Astrocyte (in vitro differentiated cells and primary cell): ENCODE measurements around the gene GYS1. TPM values are rescaled to one million over a fixed set of nuclear protein-coding genes. Genes with fewer than 3 reads are reported as not detected.
"Not testable (repeated sequence)": the region's sequence is repeated elsewhere in the genome, so short reads cannot be mapped to it uniquely, and the experiment has no call there.

Source experiments
- DNase-seq: peaks from one replicate; pipeline ENCODE4 v3.0.0-alpha.2; 2010; ENCODE audit warnings: low read depth
- FAIRE-seq: peaks from 2 replicates; lab custom pipeline; 2011; peaks lifted over from hg19 to GRCh38; lab: Jason Lieb, UNC
- H2AFZ ChIP-seq: 2 replicates; pipeline ENCODE4 v1.6.0; 2012; ENCODE audit warnings: low read depth, low read length, inconsistent platforms
- H3K27ac ChIP-seq: 2 replicates; pipeline ENCODE4 v1.5.1; 2011; ENCODE audit warnings: low read depth, low read length, inconsistent platforms
- H3K27me3 ChIP-seq: 2 replicates; pipeline ENCODE4 v1.6.0; 2011; ENCODE audit warnings: low read length, inconsistent platforms; ENCODE audit not compliant: insufficient read depth
- H3K36me3 ChIP-seq: 2 replicates; pipeline ENCODE4 v1.5.1; 2011; ENCODE audit warnings: low read length, inconsistent platforms; ENCODE audit not compliant: insufficient read depth
- H3K4me1 ChIP-seq: 2 replicates; pipeline ENCODE4 v1.5.1; 2011; ENCODE audit warnings: low read length, inconsistent platforms; ENCODE audit not compliant: insufficient read depth
- H3K4me2 ChIP-seq: 2 replicates; pipeline ENCODE4 v1.6.0; 2012; ENCODE audit warnings: low read length, inconsistent platforms
- H3K4me3 ChIP-seq: 2 replicates; pipeline ENCODE4 v1.5.1; 2011; ENCODE audit warnings: low read depth, mild to moderate bottlenecking, low read length, inconsistent platforms; ENCODE audit not compliant: insufficient read depth
- H3K79me2 ChIP-seq: 2 replicates; pipeline ENCODE4 v1.6.0; 2012; ENCODE audit warnings: mild to moderate bottlenecking, low read length, inconsistent platforms; ENCODE audit not compliant: insufficient read depth
- H3K9ac ChIP-seq: 2 replicates; pipeline ENCODE4 v1.6.0; 2012; ENCODE audit warnings: mild to moderate bottlenecking, low read length, inconsistent platforms
- H3K9me3 ChIP-seq: 2 replicates; pipeline ENCODE4 v1.5.1; 2012; ENCODE audit warnings: low read depth, mild to moderate bottlenecking, low read length, inconsistent platforms; ENCODE audit not compliant: insufficient read depth
- H4K20me1 ChIP-seq: 2 replicates; pipeline ENCODE4 v1.6.0; 2012; ENCODE audit warnings: low read length, inconsistent platforms; ENCODE audit not compliant: insufficient read depth
- H3K27ac Mint-ChIP-seq: one replicate; pipeline ENCODE4 v1.8.0; 2021; ENCODE audit warnings: mild to moderate bottlenecking, mixed read lengths; ENCODE audit not compliant: unreplicated experiment
- H3K27me3 Mint-ChIP-seq: one replicate; pipeline ENCODE4 v1.8.0; 2021; ENCODE audit warnings: low read depth, mixed read lengths; ENCODE audit not compliant: unreplicated experiment
- H3K36me3 Mint-ChIP-seq: one replicate; pipeline ENCODE4 v1.8.0; 2021; ENCODE audit warnings: low read depth, mixed read lengths; ENCODE audit not compliant: unreplicated experiment
- H3K4me1 Mint-ChIP-seq: one replicate; pipeline ENCODE4 v1.8.0; 2021; ENCODE audit warnings: low read depth, mixed read lengths; ENCODE audit not compliant: unreplicated experiment
- H3K4me3 Mint-ChIP-seq: one replicate; pipeline ENCODE4 v1.8.0; 2021; ENCODE audit warnings: mild to moderate bottlenecking, moderate library complexity, mixed read lengths; ENCODE audit not compliant: unreplicated experiment
- H3K9me3 Mint-ChIP-seq: one replicate; pipeline ENCODE4 v1.8.0; 2021; ENCODE audit warnings: mild to moderate bottlenecking, mixed read lengths; ENCODE audit not compliant: unreplicated experiment
- EZH2 ChIP-seq: IDR thresholded peaks from 2 replicates; pipeline ENCODE4 v1.6.1; 2012; ENCODE audit warnings: mild to moderate bottlenecking, low read length, inconsistent platforms; ENCODE audit not compliant: insufficient read depth
- total RNA-seq: library from RNA; stranded (reverse); gene quantifications from 2 replicates; pipeline ENCODE4 v1.2.1, GENCODE V29; 2021
- TF ChIP-seq, protein P1 (sequence below): IDR thresholded peaks from 2 replicates; pipeline ENCODE4 v1.5.1; 2011; ENCODE audit warnings: low read depth, mild to moderate bottlenecking, inconsistent platforms, low read length, moderate library complexity; ENCODE audit not compliant: insufficient read depth

Gene GYS1
- total RNA-seq, 1 donor from 2014 or later, result 86.0 TPM

DNA sequence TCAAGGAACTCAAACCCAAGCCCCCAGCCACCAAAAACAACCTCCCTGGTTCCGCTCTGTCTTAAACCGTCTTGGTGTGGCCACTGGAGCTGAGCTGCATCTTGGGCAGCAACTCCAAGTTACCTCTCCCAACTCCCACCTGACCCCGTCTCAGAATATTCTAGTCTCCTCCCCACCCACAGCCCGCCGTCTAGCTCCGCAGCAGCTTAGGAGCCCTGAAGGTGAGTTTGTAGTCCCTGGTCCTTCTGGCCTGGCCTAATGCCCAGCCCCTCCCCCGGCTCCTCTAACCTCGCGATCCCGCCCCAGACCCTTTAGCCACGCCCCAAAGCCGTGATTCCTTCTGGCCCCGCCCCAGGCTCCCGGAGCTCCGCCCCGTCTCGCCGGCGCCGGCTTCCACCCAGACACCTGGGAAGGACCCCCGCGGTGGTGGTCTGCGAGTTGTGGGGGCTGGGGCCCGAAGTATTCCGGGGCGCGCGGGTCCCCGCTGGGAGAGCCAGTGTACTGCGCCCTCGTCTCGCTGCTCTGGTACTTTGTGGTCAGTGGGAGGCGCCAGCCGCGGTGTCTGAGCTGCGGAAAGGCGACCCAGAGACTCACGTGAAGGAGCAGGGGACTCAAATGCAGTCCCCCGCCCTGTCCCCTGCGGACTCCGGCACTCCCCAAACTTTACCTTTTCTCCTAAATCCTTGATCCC, 26.3 kb upstream of the GYS1 start:
- Histone ChIP-seq H3K27me3 (no peaks in the 10 kb centered on the region), H4K20me1 (no peaks in the 10 kb centered on the region), H3K4me3 (peak overlapping the region; percentile 60), H2AFZ (no peak overlapping the region), H3K9me3 (no peaks in the 10 kb centered on the region), H3K27ac (peak overlapping the region; percentile 7), H3K9ac (peak overlapping the region; percentile 77), H3K79me2 (no peaks in the 10 kb centered on the region), H3K4me1 (peaks cover 18% of the 10 kb centered on the region), H3K36me3 (peaks cover 6% of the 10 kb centered on the region), H3K4me2 (peak overlapping the region; percentile 87)
- H3K27me3 Mint-ChIP-seq, result peaks cover 2% of the 10 kb centered on the region
- DNase-seq (no peak), FAIRE-seq (no peak)
- no peak for TF ChIP-seq EZH2
- TF ChIP-seq, protein P1, sequence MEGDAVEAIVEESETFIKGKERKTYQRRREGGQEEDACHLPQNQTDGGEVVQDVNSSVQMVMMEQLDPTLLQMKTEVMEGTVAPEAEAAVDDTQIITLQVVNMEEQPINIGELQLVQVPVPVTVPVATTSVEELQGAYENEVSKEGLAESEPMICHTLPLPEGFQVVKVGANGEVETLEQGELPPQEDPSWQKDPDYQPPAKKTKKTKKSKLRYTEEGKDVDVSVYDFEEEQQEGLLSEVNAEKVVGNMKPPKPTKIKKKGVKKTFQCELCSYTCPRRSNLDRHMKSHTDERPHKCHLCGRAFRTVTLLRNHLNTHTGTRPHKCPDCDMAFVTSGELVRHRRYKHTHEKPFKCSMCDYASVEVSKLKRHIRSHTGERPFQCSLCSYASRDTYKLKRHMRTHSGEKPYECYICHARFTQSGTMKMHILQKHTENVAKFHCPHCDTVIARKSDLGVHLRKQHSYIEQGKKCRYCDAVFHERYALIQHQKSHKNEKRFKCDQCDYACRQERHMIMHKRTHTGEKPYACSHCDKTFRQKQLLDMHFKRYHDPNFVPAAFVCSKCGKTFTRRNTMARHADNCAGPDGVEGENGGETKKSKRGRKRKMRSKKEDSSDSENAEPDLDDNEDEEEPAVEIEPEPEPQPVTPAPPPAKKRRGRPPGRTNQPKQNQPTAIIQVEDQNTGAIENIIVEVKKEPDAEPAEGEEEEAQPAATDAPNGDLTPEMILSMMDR, result no peak
- H3K9me3 Mint-ChIP-seq, result no peaks in the 10 kb centered on the region
- peaks cover 17% of the 10 kb centered on the region for H3K36me3 Mint-ChIP-seq
- peak overlapping the region; percentile 77 for H3K4me3 Mint-ChIP-seq
- peaks cover 12% of the 10 kb centered on the region for H3K4me1 Mint-ChIP-seq
- peak overlapping the region; percentile 80 for H3K27ac Mint-ChIP-seq

DNA sequence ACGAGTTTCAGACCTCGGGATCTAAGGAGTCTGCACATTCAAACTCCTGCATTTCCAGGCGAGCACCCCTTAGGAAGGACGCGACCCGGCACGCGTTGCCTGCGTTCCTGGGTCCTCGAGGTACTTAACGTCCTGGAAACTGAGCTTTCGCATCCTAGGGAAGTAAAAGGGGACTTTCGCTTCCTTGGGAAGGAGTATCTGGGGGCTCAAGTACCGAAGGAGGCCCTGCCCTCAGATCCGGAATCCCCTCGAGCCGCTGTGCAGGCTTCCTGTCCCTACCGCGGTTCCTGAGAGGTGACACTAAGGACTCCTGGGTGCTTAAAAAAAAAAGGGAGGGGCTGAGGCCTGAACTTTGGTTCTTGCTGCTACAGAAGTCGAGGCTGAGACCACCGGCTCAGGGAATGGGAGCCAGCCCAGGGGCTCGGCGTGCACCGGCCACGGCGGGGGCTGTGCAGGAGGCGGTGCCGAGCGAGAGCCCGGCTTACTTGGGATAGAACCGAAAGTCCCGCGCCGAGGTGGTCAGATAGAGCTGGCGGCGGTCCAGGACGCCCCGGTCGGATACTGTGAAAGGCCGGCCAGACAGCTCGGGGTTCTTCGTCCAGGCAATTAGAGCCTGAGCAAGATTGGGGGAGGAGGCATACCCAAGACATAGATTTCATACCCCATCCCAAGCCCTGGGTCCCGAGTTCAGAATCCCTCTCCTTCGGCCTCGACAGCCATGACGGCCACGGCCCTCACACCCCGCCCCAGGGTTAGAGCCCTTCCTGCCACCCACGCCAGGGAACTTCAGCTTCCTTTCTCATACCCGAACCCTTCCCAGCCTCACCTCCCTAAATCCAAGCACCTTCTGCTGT, 25.5 kb upstream of the GYS1 start:
- H3K79me2 ChIP-seq, H4K20me1 ChIP-seq, H3K36me3 ChIP-seq, H3K9me3 Mint-ChIP-seq, H3K9me3 ChIP-seq, DNase-seq, H3K27me3 Mint-ChIP-seq, H3K27ac Mint-ChIP-seq, FAIRE-seq, H3K27me3 ChIP-seq: not testable (repeated sequence)
- H3K4me2 ChIP-seq, result peak overlapping the region; percentile 87
- H3K27ac ChIP-seq, result peak overlapping the region; percentile 33
- peak overlapping the region; percentile 16 for H2AFZ ChIP-seq
- peak overlapping the region; percentile 60 for H3K4me3 ChIP-seq
- H3K4me1 Mint-ChIP-seq, result peaks cover 12% of the 10 kb centered on the region
- H3K4me3 Mint-ChIP-seq, result peak overlapping the region; percentile 77
- peaks cover 17% of the 10 kb centered on the region for H3K36me3 Mint-ChIP-seq
- H3K9ac ChIP-seq, result peak overlapping the region; percentile 77
- peaks cover 18% of the 10 kb centered on the region for H3K4me1 ChIP-seq

DNA sequence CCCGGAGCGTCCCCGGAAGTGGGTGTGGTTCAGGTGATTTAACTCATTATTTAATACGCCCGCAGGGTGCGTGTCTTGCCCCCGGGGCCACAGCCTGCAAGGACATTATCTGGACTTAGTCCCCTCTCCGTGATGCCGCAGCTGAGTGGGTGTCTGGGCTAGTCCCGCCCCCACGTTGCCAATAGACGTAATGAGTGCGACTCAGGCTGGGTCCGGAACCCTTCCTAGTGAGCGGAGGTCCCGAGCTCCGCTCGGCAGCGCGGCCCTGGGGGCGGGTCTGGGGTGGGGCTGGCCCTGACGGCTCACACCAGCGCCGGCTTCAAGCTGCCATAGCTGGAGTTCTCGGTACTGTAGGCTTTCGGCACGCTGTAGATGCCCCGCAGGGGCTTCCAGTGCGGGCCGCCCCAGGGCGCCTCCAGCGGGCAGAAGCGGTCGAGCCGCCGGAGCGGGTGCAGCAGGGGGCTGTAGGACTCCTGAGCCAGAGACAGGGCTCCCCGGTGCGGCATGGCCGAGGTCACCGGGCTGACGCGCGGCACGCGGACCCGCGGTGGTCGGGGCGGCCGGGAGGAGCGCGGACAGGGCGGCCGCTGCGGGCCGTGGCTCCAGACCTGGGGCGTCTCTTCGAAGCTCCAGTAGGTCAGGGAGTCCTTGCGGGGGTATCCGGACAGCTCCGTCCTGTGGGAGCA, 24.7 kb upstream of the GYS1 start:
- H3K4me2 ChIP-seq, result peak overlapping the region; percentile 87
- H4K20me1 ChIP-seq, result peaks cover 4% of the 10 kb centered on the region
- peak overlapping the region; percentile 35 for H2AFZ ChIP-seq
- peaks cover 17% of the 10 kb centered on the region for H3K36me3 Mint-ChIP-seq
- H3K9me3 Mint-ChIP-seq, result no peaks in the 10 kb centered on the region
- peaks cover 18% of the 10 kb centered on the region for H3K4me1 ChIP-seq
- H3K79me2 ChIP-seq, result no peaks in the 10 kb centered on the region
- H3K27me3 ChIP-seq, result no peaks in the 10 kb centered on the region
- H3K27ac ChIP-seq, result peak overlapping the region; percentile 33
- peaks cover 2% of the 10 kb centered on the region for H3K27me3 Mint-ChIP-seq
- peak overlapping the region; percentile 77 for H3K9ac ChIP-seq
- peaks cover 6% of the 10 kb centered on the region for H3K36me3 ChIP-seq
- DNase-seq (peak; percentile 42), FAIRE-seq (no peak)
- TF ChIP-seq, protein P1, result peak; percentile 14
- TF ChIP-seq EZH2, result no peak
- peaks cover 12% of the 10 kb centered on the region for H3K4me1 Mint-ChIP-seq
- no peak overlapping the region for H3K27ac Mint-ChIP-seq
- no peak overlapping the region for H3K4me3 Mint-ChIP-seq
- peak overlapping the region; percentile 60 for H3K4me3 ChIP-seq
- H3K9me3 ChIP-seq, result no peaks in the 10 kb centered on the region
